ENCODE results near the gene SPTLC1.
A peak's percentile ranks its signal among the peaks of the same experiment; 100 is the strongest.

Gene SPTLC1

DNA sequence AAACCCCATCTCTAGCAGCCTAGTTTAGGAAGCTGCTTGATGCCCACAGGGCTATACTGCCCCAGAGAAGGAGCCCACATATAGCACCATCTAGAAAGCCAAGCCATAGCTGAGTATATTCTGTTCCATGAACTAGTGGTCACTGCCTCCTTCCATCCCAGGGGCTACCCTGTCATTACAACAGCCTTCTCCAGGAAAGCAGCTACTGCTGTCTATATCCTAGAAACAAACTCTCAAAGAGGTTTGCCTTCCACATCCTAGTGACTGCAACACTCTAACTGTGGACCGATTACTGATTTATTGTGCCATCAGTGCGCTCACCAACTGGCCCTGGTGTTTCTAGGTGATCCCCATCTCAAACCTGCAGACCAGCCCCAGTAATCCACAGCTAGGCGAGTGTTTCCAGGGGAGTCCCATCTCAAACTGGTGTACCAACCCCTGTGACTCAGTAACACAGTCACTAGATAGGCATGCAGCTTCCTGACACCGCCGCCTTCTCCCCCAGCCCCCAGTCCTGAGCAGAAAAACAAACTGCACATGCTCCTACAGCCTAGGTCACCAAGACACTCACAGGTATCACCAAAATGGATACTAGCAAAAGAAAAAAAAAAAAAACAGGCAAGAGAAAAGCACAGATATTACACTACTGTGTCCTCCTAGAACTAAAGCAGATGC is 14.8 kb downstream of the SPTLC1 start:
- peak; percentile 93 for DNase-seq (ENCODE audit: low read depth)
- TF ChIP-seq CTCF (IDR thresholded peaks at IDR 0.05; ENCODE audit: insufficient read depth, low read depth, low read length, missing control alignments): no peak
- no peak overlapping the region for H3K4me3 ChIP-seq (ENCODE audit: low read length)

- no peak for DNase-seq (ENCODE audit: low read depth)
- no peak overlapping the region for H3K4me3 ChIP-seq (ENCODE audit: low read length)
Measured at GRCh38 chr9:92098638-92099037, 16.6 kb downstream of the SPTLC1 start.

DNA sequence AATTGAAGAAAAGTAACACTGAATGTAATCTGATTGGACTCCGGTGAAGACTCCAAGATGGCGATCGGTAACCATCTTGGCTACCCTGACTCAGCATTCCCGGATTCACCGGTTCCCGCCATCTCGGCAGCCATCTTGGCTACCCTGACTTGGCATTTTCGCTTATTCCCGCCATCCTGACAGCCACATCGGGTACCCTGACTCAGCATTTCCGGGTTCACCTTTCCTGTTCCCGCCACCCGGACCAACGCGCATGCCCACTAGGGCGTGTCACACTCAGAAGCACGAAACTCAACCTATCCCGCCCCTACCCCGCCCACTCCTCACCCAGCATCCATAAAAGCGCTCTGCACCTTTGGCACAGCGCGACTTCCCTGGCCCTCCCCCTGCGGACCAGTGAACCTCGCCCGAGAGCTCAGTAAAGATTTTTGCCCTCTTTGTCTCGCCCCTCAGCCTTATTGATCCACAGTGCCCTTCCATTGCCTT is 17.2 kb downstream of the SPTLC1 start:
- TF ChIP-seq CTCF (IDR thresholded peaks at IDR 0.05; ENCODE audit: insufficient read depth, low read depth, low read length, missing control alignments): no peak
- H3K4me3 ChIP-seq (ENCODE audit: low read length): peak overlapping the region; percentile 13
- DNase-seq (ENCODE audit: low read depth): peak; percentile 86

More at GRCh38 chr9:92098638-92099037, 16.6 kb downstream of the SPTLC1 start:
- TF ChIP-seq CTCF (IDR thresholded peaks at IDR 0.05; ENCODE audit: insufficient read depth, low read depth, low read length, missing control alignments): no peak

- no peak overlapping the region for H3K4me3 ChIP-seq (ENCODE audit: low read length)
- no peak for DNase-seq (ENCODE audit: low read depth)
- TF ChIP-seq CTCF (IDR thresholded peaks at IDR 0.05; ENCODE audit: insufficient read depth, low read depth, low read length, missing control alignments): no peak
Measured at GRCh38 chr9:92095236-92095635, 20.0 kb downstream of the SPTLC1 start.

DNA sequence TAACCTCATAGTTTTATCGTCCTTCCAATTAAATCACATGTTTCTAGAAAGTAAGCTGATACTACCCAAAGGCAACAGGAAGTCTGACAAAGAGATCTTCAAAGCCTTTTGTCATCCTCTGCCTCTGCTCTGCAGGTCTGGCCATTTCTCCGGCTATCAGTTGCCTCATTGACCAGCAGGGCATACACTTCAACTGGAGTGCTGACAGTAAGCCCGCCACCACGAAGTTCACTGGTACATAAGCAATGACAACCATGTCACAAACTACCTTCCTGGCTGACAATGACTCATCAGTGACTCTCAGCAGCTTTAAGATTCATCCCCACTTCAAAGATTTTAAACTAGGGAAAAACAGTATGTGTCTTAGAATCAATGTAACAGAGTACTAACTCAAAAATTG is 20.6 kb downstream of the SPTLC1 start:
- TF ChIP-seq CTCF (IDR thresholded peaks at IDR 0.05; ENCODE audit: insufficient read depth, low read depth, low read length, missing control alignments): no peak
- no peak overlapping the region for H3K4me3 ChIP-seq (ENCODE audit: low read length)
- peak; percentile 13 for DNase-seq (ENCODE audit: low read depth)

GRCh38 chr9:92077888-92078287 is 37.3 kb downstream of the SPTLC1 start:
- no peak for DNase-seq (ENCODE audit: low read depth)
- H3K4me3 ChIP-seq (ENCODE audit: low read length): no peak overlapping the region
- no peak for TF ChIP-seq CTCF (IDR thresholded peaks at IDR 0.05; ENCODE audit: insufficient read depth, low read depth, low read length, missing control alignments)

GRCh38 chr9:92071634-92072033 is 43.6 kb downstream of the SPTLC1 start:
- H3K4me3 ChIP-seq (ENCODE audit: low read length): no peak overlapping the region
- no peak for TF ChIP-seq CTCF (IDR thresholded peaks at IDR 0.05; ENCODE audit: insufficient read depth, low read depth, low read length, missing control alignments)
- DNase-seq (ENCODE audit: low read depth): peak; percentile 2

Measured in epithelial cell of esophagus (primary cell).